Measurements from ENCODE around the gene BTG1. TPM values are rescaled to one million over a fixed set of nuclear protein-coding genes. Genes with fewer than 3 reads are reported as not detected.

Gene BTG1
- total RNA-seq, 1 experiment from 2014 or later: 29.8 TPM

DNA sequence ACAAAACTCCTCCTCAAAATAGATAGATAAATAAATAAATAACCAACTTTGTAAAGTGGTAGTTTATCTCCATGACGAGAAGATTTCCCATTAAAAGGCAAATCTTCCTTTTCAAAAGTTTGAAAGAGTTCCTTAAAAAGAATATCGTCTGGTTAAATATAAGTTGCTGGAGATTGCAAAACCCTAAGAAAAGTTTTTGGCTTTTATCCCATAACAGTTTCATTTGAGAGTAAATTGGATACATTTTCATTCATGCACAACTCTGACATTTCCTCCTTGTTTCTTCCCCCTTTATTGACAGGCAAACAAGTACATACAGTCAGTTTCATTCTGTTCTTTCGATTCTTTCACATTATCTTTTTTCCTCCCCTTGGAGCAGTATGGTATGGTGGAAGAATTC, 45.4 kb upstream of the BTG1 start:
- H3K27me3 ChIP-seq (ENCODE audit: low read length): no peaks in the 10 kb centered on the region
- intact Hi-C loops (cut with micrococcal nuclease): no loop called here
- ChIA-PET CTCF (no interaction called here), POLR2A (ENCODE audit: unreplicated experiment) (no interaction called here)
- H4K20me1 ChIP-seq (ENCODE audit: low read length): no peaks in the 10 kb centered on the region
- H3K4me1 ChIP-seq (ENCODE audit: insufficient read depth, low read length): no peaks in the 10 kb centered on the region
- H3K9me2 ChIP-seq (replicated peaks; ENCODE audit: low read length): no peaks in the 10 kb centered on the region
- no peak overlapping the region for H3K9ac ChIP-seq (ENCODE audit: low read length)
- no TSS peak for BruUV-seq (replicated peaks)
- H3K4me2 ChIP-seq (ENCODE audit: low read length): no peak overlapping the region
- H3K4me3 ChIP-seq (ENCODE audit: low read length): no peak overlapping the region
- no peaks in the 10 kb centered on the region for H3F3A ChIP-seq (ENCODE audit: low read length, unreplicated experiment)
- no peaks in the 10 kb centered on the region for H3K79me2 ChIP-seq (ENCODE audit: low read length)
- H3K9me3 ChIP-seq (ENCODE audit: low read length): no peaks in the 10 kb centered on the region
- no peak overlapping the region for H2AFZ ChIP-seq (ENCODE audit: low read length)
- H3K27ac ChIP-seq (ENCODE audit: low read length): no peak overlapping the region
- H3K36me3 ChIP-seq (ENCODE audit: low read depth, low read length): no peaks in the 10 kb centered on the region
- DNase-seq: no peak
- TF ChIP-seq CTCF (conservative IDR thresholded peaks at IDR 0.05; ENCODE audit: low read depth, low read length) (no peak), EZH2phosphoT487 (IDR thresholded peaks at IDR 0.05; ENCODE audit: borderline replicate concordance, low read length) (no peak), EZH2 (IDR thresholded peaks at IDR 0.05; ENCODE audit: low read length, unreplicated experiment) (no peak)
- ATAC-seq: no peak

DNA sequence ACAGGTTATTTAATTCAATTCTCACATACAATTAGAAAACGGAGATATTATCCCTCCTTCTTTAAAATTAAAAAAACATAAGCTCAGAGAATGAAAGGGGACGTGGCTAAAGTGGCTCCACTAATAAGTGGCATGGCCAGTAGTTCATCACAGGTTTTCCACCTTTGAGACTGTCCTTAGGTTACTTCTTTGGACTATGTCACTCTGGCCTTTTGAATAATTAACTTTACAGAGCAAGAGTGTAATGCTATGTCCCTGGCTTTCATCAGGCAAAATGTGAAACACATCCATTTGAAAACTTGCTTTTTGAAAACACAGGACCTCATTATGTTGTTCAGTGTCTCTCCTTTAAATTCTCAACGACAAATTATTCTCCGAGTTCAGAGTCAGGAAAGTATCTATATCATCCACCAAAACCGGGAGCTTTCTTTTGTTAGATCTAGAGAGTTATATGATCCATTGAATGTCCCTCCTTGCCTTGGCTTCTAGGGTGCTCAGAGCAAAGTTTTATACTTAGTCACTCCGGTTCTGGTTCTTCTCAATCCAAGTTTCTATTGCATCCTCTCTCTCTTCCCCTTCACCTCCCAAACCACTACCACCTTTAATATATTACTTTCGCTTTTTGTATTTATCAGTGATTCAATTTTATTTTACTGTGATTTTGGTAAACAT, 43.0 kb upstream of the BTG1 start:
- H3K9me3 ChIP-seq (ENCODE audit: low read length): no peaks in the 10 kb centered on the region
- no peaks in the 10 kb centered on the region for H3K79me2 ChIP-seq (ENCODE audit: low read length)
- no peak for ATAC-seq
- no peak overlapping the region for H2AFZ ChIP-seq (ENCODE audit: low read length)
- no peak overlapping the region for H3K4me2 ChIP-seq (ENCODE audit: low read length)
- H3F3A ChIP-seq (ENCODE audit: low read length, unreplicated experiment): no peaks in the 10 kb centered on the region
- POLR2A ChIA-PET (ENCODE audit: unreplicated experiment): no interaction called here
- H3K9ac ChIP-seq (ENCODE audit: low read length): no peak overlapping the region
- H3K27ac ChIP-seq (ENCODE audit: low read length): no peak overlapping the region
- CTCF ChIA-PET: no interaction called here
- no peaks in the 10 kb centered on the region for H3K9me2 ChIP-seq (replicated peaks; ENCODE audit: low read length)
- DNase-seq: no peak
- intact Hi-C loops (cut with micrococcal nuclease): no loop called here
- no TSS peak for BruUV-seq (replicated peaks)
- no peaks in the 10 kb centered on the region for H3K4me1 ChIP-seq (ENCODE audit: insufficient read depth, low read length)
- no peaks in the 10 kb centered on the region for H3K27me3 ChIP-seq (ENCODE audit: low read length)
- no peak overlapping the region for H3K4me3 ChIP-seq (ENCODE audit: low read length)
- TF ChIP-seq EZH2 (IDR thresholded peaks at IDR 0.05; ENCODE audit: low read length, unreplicated experiment) (no peak), CTCF (conservative IDR thresholded peaks at IDR 0.05; ENCODE audit: low read depth, low read length) (no peak), EZH2phosphoT487 (IDR thresholded peaks at IDR 0.05; ENCODE audit: borderline replicate concordance, low read length) (no peak)
- no peaks in the 10 kb centered on the region for H4K20me1 ChIP-seq (ENCODE audit: low read length)
- no peaks in the 10 kb centered on the region for H3K36me3 ChIP-seq (ENCODE audit: low read depth, low read length)

- Histone ChIP-seq H3K27ac (ENCODE audit: low read length) (no peak overlapping the region), H3K9me2 (replicated peaks; ENCODE audit: low read length) (no peaks in the 10 kb centered on the region), H2AFZ (ENCODE audit: low read length) (no peak overlapping the region), H3K9ac (ENCODE audit: low read length) (no peak overlapping the region), H3K9me3 (ENCODE audit: low read length) (no peaks in the 10 kb centered on the region), H3K4me1 (ENCODE audit: insufficient read depth, low read length) (peaks cover 8% of the 10 kb centered on the region), H3K36me3 (ENCODE audit: low read depth, low read length) (no peaks in the 10 kb centered on the region), H3F3A (ENCODE audit: low read length, unreplicated experiment) (no peaks in the 10 kb centered on the region), H4K20me1 (ENCODE audit: low read length) (no peaks in the 10 kb centered on the region), H3K4me3 (ENCODE audit: low read length) (no peak overlapping the region), H3K27me3 (ENCODE audit: low read length) (no peaks in the 10 kb centered on the region), H3K79me2 (ENCODE audit: low read length) (no peaks in the 10 kb centered on the region), H3K4me2 (ENCODE audit: low read length) (no peak overlapping the region)
- ChIA-PET POLR2A (ENCODE audit: unreplicated experiment) (no interaction called here), CTCF (no interaction called here)
- intact Hi-C loops (cut with micrococcal nuclease): no loop called here
- no peak for ATAC-seq
- DNase-seq: no peak
- no peak for TF ChIP-seq CTCF (conservative IDR thresholded peaks at IDR 0.05; ENCODE audit: low read depth, low read length)
- TF ChIP-seq EZH2phosphoT487 (IDR thresholded peaks at IDR 0.05; ENCODE audit: borderline replicate concordance, low read length): no peak
- no peak for TF ChIP-seq EZH2 (IDR thresholded peaks at IDR 0.05; ENCODE audit: low read length, unreplicated experiment)
- BruUV-seq (replicated peaks): no TSS peak
Observed at GRCh38 chr12:92186038-92186470, 40.4 kb upstream of the BTG1 start.
